HG03442 (cell line): ENCODE data around the gene NIPA2.

ENCODE experiments used
- ATAC-seq: cut with Tn5 transposase; IDR thresholded peaks from one replicate; pipeline ENCODE4 v1.9.1; 2021; ENCODE audit warnings: mild to moderate bottlenecking, moderate library complexity; ENCODE audit not compliant: unreplicated experiment

Gene NIPA2

GRCh38 chr15:22831473-22831872 lies 7.0 kb upstream of the NIPA2 start:
- ATAC-seq, result no peak

GRCh38 chr15:22839046-22839695 lies 705 bp downstream of the NIPA2 start:
- no peak for ATAC-seq

DNA sequence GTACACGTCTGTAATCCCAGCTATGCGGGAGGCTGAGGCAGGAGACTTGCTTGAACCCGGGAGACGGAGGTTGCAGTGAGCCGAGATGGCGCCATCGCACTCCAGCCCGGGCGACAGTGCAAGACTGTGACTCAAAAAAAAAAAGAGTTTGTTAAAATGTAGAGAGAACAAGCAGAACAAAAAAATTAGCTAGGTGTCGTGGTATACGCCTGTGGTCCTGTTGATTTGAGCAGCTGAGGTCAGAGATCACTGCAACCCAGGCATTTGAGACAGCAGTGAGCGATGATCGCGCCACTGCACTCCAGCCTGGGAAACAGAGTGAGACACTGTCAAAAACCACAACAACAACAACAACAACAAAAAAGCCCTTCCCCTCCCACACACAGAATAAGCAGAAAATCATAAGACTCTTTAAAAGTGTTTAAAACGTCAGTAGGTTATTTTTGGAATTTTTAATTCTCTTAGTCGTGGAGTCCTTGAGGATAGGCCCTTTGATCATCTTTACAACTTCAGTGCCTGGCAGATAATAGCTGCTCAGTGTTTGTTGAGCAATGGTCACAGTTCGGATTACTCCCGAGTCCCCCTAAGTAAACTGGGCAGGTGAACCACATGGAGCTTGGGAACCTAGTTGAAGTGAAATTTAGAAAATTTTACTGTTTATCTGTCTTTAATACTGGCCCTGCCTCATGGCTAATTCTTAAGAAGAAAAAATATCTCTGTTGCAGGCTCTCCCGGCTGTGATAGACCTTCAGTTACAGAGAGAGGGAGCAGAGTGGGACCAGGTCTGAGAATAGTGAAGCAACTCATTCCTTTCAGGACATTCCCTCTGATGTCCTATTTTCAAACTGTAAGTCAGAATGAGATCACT lies 6.2 kb downstream of the NIPA2 start:
- no peak for ATAC-seq

GRCh38 chr15:22845289-22845900 lies 6.9 kb downstream of the NIPA2 start:
- ATAC-seq, result no peak

- ATAC-seq, result no peak
Observed at GRCh38 chr15:22846073-22846472, 7.6 kb downstream of the NIPA2 start.

GRCh38 chr15:22850055-22850454 lies 11.6 kb downstream of the NIPA2 start:
- no peak for ATAC-seq

GRCh38 chr15:22851513-22851912 lies 13.0 kb downstream of the NIPA2 start:
- no peak for ATAC-seq

DNA sequence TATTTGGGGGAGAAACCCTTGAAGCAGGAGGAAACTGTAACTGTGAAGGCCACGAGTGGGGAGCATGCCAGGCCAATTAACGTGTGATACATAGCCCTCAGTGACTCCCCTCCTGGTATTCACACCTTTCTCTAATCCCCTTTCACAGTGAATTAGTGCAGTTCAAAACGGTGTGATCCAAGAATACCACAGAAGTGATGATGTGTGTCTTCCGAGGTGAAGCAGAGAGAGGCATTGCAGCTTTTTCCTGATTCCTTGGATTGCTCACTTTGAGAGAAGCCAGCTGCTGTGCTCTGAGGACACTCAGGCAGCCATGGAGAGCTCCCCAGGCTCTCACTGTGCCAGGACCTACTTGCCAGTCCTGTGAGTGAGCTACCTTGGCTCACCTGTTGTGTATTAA lies 17.3 kb downstream of the NIPA2 start:
- ATAC-seq, result no peak

DNA sequence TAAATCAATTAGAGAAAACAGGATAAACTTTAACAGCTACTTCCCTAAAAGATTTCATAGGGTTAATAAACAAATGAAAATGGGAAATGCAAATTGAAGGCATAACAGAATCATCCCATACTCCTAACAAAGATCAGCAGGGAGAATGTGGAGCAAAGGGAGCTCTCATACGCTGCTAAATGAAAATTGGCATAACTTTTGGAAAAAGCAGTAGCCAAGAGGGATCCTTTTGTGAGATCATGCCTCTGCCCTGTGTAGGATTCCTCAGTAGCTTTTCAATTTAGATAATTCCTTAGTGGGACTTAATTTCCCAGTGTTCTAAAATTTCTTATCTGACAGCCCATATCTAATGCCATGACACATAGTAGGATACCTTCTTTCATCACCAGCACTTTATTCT lies 18.2 kb downstream of the NIPA2 start:
- ATAC-seq, result no peak

DNA sequence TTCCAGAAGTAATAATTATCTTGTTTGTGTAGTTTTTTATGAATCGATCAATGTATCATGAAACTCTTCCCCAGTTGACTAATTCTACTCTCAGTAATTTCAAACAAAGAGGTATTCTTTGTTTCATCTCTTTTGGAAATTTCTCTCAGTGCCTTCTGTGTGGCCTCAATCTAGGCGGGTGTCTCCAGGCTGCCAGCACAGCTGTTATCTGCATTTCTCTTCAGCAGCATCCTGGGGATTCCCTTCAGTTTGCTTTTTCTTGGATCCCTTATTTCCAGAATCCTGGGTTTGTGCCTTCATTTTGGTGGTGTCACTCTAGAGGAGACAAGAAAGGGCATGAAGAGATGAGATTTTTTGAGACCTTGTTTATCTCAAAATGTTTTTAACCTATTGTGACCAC lies 22.7 kb downstream of the NIPA2 start:
- no peak for ATAC-seq

- ATAC-seq, result no peak
Observed at GRCh38 chr15:22863356-22863755, 24.9 kb downstream of the NIPA2 start.

DNA sequence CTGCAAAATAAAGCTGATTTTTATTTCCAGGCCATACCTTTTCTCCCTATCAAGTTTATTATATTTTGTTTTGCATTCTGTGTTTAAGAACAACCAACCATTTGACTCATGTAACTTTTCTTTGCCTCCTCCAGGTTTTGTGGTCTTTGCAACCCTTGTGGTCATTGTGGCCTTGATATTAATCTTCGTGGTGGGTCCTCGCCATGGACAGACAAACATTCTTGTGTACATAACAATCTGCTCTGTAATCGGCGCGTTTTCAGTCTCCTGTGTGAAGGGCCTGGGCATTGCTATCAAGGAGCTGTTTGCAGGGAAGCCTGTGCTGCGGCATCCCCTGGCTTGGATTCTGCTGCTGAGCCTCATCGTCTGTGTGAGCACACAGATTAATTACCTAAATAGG lies 27.6 kb downstream of the NIPA2 start:
- no peak for ATAC-seq

DNA sequence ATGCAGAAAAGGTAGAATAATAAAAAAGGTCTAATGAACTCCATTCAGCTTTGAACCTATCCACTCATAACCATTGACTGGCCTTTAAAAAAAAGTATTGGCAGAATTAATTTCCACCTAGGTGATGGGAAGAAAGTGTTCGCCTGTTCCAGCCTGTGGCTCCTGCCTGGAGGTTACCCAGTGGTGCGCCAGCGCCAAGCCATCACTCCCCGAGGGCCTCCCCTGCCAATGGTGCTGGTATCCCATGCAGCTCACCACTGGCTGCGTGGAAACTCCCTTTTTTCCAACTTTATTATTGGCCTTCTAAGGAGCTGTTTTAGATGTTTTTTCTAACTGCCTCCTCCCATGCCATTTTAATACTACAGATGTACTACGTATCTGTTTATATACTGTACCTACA lies 29.4 kb downstream of the NIPA2 start:
- no peak for ATAC-seq

DNA sequence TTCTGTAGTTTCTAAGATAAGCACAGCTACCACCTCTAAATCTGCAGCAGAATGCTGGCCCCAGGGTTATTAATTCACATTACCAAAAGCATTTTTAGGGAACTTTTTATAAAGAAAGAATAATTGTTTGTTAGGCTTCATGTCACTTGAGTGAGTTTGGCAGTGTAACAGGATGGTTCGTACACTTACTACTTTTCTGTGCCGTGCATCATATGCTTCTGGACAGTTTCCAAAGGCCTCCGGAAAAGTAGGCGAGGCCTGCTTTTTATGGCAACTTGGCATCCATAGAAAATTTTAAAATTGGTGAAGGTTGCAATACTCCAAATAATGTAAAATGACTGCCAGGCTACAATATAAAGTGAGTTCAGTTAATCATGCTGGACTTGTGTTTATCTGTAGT lies 30.0 kb downstream of the NIPA2 start:
- ATAC-seq, result no peak

GRCh38 chr15:22868928-22869327 lies 30.5 kb downstream of the NIPA2 start:
- no peak for ATAC-seq

GRCh38 chr15:22869856-22870255 lies 31.4 kb downstream of the NIPA2 start:
- no peak for ATAC-seq

DNA sequence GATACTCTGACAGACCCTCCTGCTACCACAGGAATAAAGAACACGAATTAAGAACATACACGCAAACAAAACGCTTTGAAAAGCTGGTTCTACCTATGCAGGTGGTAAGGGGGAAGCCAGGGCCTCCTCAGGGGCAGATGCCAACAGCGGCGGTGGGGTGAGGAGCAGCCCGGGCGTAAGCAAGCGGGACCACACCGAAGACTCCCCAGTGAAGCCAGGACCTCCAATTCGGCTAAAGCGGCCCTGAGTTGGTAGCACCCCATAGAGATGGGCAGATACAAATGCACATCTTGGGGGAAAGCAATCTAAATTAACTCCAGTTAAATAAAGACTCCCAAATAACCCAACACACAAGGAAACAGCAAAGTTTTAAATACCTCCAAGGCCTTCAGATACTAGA lies 32.4 kb downstream of the NIPA2 start:
- no peak for ATAC-seq

GRCh38 chr15:22871481-22872086 lies 33.1 kb downstream of the NIPA2 start:
- ATAC-seq, result no peak

DNA sequence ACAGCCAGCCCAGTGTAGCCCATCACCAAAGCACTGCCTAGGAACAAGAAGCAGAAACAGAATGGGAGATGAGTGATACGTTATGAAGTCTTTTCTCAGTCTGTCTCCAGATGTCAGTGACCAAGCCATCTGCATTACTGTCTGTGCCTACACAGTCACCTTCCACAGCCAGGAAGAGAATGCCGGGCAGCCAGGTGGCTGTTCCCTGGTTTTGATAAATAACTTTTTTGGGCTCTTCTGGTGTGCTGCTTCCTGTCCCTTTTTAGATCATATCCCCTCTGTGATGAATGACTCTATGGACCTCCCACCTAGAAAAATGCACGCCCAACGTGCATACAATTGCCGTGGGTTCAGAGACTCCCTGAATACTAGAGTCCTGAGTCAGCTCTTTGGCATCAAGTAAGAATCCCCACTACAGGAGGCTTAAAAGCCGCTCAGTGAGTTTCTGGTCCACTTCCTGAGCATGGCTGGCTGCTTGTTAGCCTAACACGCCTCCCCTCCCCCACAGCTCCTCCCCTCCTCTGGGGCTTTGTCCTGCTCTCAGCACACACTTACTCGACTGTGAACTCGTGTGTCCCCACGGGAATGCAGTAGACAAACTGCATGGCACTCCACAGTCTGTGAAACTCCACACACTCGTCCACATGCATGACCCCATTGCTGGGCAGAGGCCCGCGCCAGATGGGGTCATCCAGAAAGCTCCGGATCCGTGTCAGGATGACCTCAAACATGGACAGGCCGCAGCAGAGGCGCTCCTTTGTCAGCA lies 34.7 kb downstream of the NIPA2 start:
- ATAC-seq, result no peak

- ATAC-seq, result no peak
Observed at GRCh38 chr15:22873841-22874240, 35.4 kb downstream of the NIPA2 start.

GRCh38 chr15:22874256-22874655 lies 35.8 kb downstream of the NIPA2 start:
- ATAC-seq, result no peak
